Stimulated activated CD4-positive, alpha-beta T cell treated with anti-CD3 and anti-CD28 coated beads, Interleukin-4, amount 100 ng/mL, for 24 hours (primary cell): Measurements from ENCODE around the gene BOD1.

Experiments used
- DNase-seq: peaks from one replicate; pipeline ENCODE4 v3.0.0-alpha.2; 2020

Gene BOD1

DNA sequence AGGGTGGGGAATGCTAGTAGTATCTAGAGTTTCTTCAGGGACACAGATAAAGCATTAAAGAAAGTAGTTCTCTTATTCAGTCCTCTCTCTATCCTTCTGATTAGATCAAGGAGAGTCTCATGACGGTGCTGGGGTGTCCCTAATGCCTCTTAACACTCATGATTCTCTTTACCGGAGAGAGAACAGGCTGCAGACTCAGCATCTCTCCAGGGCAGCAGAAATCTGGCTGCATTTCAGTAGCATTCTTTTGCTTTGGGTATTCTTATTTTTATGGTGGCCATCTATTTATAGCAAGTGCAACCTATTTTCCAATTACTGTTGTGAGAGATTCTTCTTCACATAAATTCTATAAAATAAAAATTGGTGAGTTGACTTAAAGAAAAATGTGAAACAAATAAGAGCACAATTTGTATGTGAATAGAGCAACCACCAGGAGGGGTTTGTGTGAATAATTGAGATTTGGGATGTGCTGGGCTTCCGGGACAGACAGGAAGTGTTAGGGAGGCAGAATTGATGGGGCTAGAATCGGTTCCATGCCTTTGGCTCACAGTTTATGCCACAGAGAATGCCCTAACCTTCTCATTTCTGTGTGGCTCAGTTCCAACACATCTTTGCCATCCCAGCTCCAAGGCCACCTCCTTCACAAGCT, 23.8 kb upstream of the BOD1 start:
- DNase-seq, result no peak

DNA sequence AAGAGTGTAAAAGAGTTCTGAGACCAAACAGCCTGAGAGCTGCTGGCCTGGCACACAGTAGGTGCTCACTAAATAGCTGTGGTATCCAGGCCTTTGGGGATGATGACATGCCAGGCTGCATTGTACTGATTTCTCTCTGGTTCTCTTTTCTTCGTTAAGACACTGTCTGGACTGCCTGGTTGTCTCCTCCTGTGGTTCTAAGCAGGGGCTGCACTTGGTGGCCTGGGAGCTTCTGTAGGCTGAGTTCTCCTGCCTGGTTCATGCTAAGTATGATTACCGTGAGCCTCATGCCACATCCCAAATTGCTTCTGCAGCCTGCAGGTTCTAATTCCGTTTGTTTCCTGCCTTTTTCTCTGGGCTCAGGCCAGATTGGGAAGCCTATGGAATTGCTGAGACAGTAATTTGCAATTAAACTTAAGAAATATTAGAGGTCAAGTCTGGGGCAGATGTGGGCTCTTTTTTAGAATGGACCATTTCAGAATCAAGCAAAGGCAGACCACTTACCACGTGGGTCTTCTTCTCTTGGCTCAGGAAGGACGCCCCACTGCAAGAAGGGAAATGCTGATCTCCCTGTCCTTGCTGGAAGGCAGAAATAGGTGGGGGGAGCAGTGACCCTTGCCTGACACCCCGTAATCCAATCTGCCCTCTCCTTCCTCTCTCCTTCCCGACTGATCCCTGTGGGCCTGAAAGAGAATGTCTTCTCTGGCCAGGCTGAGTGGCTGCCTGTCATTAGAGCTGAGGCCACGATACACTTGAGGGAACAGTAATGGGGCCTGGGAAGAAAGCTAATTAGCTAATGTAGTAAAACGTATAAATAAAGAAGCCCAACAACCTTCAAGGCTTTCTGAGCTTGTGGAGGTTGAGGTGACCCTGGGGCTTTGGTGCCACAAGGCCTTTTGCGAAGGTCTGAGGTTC, 21.9 kb upstream of the BOD1 start:
- DNase-seq, result no peak

DNA sequence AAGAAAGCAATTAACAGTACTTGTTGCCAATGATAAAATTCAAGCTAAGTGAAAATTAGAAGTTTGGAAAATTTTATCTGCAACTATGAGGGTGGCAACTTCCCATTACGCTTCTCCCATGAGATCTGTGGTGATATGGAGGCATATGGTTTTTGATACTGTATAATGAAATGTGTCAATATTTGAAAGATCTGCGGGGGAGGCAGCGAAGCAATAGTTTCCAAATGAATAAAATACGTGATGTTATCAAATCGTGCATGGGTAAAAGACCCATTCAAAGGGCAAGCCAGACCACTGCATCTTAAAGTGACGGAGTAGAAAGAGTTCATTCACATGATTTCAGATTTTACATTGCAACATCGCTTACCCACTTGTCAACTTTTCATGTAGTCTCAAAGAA, 20.9 kb upstream of the BOD1 start:
- peak; percentile 27 for DNase-seq

DNA sequence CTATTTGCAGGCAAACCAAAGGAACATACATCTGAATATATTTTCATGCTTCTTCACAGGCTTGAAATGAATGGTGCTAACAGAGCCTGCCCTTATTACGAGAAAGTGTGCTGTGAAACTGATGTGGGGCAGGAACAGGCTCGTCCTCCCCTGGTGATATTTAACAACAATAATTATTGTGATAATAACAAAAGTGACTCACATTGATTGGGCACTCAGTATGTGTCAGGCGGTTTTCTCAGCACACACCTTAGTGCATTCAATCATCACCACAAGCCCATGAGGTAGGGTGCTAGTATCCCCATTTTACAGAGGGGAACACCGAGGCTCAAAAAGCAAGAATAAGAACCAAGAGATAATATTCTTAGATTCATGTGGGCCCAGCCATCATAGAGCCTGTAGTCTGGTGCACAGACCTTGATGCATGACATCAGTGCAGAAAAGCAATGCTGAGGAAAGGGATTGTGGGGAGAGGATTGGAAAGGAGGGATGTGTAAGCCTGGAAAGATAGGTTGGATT, 18.1 kb upstream of the BOD1 start:
- DNase-seq, result no peak

DNA sequence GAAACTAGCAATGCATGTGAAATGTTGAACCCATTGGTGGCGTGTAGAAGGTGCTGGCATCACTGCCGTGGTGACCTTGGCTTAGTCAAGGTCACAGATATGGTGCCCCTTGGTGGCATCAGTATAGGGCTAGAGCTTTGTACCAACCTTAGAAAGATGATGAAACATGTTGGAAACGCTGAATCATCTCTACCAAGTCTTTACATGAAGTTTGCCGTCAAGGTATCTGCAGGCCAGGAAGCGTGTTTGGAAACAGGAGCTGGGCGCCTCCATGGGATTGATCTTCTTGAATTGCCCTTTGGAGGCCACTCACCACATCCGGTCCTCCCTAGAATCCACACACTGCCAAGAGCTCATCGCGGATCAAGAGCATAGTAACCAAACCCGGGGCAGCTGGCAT, 16.9 kb upstream of the BOD1 start:
- DNase-seq, result no peak

DNA sequence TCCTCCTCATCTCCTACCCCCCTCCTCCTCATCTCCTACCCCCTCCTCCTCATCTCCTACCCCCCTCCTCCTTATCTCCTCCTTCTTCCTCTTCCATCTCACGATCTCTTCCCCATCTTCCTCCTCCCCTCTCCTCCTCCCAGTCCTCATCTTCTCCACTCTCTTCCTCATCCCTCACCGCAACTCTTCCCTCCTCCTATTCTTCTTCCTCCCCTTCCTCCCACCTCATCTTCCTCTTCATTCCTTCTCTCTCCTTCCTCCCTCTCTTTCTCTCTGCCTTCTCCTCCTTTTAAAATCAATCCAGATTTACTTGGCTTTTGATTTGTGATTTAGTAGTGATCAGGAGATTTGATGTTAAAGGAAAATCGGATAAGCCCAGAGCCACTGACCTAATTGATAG, 15.0 kb upstream of the BOD1 start:
- DNase-seq, result no peak

DNA sequence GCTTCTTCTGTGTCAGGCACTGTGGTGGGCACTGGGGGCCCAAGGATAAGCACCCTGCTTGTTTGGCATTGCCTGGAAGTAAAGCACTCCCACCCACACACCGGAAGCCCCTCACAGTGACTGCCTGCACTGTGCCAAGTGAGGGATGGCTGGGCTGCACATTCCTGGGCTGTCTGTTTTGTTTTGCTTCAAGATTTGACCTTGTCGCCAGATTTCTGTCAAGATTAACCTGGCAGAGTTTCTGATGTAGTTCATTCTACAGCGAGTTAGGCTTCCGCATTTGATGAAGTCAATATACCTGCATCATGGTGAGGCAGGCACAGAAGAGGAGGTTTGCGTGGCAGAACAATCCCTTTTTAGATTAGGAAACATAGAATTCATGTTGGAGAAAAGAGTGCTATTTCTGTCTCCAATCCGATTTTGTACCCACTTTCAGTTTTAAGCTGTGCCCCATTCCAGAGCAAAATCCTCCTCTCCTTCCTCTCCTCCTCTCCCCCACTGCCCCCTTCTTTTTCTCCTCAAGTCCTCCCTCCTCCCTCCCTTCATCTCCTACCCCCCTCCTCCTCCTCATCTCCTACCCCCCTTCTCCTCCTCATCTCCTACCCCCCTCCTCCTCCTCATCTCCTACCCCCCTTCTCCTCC, 14.4 kb upstream of the BOD1 start:
- DNase-seq, result no peak

DNA sequence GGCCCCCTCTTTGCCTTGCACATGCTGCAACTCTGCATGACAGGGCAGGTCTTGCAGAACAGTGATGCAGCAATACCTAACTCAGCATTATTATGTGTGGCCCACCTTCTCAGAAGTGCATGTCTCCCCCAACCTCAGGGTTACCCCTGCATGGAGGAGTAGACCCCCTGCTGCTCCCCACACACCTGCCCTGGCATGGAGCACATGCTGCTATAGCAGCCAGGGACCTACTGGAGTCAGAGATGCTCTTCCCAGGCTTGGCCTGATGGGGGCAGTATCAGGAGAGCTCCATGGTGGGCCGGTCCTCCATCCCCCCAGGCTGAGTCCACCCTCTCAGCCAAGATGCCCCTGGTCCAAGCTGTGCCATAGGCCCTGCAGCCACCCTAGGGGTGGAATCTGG, 13.2 kb upstream of the BOD1 start:
- DNase-seq, result no peak

DNA sequence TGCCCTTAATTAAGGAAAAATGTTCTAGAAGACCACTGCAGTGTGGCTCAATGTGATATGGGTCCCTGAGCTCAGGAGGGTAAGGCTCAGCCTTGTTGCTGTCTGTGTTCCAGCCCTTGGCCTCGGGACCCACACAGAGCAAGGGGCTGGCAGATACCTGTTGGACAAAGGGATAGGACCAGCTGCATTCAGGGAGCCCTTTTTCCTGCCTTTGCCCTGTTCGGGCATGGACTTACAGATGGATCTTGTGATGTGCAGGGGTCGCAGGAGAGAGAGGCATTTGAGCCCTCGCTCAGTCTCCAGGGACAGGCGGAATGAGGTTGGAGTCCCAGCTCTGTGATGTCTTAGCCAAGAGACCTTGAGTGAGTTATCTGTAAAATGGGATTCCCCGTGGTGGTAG, 12.1 kb upstream of the BOD1 start:
- no peak for DNase-seq

DNA sequence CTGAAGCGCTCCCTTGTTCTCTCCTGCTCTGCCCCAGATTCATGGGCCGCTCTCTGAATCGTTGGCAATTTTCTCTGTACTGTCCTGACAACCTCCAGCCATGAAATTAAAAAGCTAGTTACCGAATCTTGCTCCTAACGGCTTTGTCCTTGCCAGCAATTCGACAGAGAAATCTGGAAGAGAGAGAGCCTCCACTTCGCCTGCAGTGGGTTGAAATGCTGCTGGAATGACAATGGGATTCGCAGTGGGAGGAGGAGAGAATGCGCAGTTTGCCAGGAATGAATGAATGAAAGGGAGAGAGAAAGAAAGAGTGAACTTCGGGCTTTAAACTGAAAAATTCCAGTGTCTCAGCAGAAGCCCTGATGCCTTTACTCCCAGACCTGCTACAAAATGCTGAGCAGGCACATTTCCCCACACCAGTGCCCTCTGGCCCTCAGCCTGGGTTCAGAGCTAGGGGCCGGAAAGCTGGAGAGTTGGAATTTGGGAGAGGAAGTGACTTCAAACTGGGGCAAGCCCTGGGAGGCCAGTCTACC, 11.5 kb upstream of the BOD1 start:
- no peak for DNase-seq

DNA sequence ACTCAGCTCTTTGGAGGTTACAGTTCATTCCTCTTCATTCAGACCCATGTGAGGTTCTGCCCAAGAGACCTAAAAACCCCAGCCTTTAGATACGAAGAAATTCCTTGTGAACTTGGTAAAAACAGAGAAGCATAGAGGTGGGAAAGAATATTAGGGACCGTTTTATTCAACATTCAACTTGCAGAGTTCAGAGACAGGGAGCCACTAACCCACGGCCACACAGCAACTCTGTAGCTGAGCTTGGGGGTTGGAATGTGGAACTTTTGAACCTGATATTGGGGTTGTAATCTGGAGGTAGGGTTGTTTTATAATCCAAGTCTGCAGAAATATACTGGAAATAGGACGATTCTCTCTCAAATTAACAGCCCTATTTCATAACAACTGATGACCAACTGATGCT, 10.8 kb upstream of the BOD1 start:
- no peak for DNase-seq

DNA sequence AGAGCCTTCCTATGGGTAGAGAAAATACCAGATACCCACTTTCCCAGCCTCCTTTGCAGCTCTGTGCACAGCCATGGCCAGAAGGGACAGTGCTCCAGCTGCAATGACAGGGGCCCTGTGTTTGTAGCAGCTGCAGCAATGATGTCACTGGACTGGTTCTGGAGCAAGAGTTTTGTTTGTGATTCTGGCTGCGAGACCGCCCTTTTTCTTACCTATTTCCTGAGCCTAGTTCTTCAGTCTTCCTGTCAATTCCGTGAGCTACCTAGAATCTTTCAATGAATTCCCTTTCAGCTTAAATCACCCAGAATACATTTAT, 10.0 kb upstream of the BOD1 start:
- no peak for DNase-seq

DNA sequence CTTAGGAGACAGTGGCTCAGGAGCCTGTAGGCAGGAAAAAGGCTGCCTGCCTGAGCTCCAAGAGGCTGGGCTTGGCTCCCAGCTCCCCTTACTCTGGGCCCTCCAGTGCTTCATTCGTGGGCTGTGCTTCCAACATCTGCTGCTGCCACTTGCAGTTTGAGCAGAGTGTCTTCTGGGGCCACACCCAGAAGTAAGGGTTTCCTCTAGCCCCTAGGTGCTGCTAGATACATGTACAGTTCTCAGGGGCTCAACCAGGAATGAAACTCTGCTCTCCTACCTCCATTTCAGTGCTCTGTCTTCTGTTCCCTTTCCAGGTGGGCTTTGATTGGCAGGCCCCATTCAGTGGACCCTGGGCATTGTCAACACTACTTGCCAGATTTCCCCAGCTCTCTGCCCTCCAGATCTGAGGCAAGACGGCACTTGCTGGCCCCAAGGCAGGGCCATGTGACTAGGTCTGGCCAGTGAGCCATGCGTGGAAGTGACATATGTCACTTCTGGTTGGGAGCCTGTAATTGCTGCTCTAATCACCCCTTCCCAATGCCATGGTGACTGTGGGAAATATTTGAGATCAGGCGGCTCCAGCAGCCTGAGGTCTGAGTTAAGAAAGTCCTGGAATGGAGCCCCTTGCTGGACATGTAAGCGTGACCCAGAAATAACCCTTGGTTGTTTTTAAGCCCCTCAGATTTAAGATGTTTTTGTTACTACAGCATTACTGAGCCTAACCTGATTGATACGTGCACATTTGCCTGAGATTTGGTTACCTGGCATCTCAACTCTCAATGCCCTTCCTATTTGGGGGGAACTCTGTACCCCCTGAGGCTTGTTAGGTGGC, 9.4 kb upstream of the BOD1 start:
- no peak for DNase-seq

DNA sequence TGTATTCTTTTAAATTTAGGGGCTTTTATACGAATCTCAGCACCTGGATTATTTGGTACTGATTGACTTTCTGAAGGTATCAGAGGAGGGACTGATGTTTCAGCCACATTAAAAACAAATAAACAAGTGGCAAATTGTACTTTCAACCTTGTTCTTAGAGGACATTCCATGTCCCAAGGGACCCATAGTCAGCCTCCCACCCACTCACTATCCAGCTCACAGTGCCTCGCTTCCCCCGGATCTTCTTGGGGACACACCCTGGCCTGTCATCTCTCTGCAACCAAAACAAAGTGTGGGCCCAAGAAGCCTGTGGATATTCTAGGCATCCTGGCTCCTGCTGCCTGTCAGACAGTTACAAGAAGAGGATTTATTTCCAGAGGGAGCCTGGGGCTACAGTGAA, 8.8 kb upstream of the BOD1 start:
- no peak for DNase-seq

DNA sequence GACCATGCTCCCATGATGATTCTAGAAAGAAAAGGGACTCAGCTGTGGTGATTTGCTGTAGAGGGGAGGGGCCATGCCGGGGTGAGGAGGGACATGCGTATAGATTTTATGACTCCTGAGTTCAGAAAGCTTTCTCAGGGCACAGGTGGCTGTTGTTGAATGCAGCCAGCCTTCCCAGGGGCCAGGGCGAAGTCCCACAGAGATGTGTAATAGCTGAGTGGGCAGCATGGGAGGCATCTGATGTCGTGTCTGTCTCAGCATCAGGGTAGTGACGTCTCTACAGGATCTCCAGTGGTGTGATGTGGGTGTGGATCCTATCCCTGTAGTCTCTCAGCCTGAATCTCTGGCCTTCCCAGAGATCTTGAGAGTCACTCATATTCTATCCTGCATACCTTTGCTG, 7.8 kb upstream of the BOD1 start:
- no peak for DNase-seq

DNA sequence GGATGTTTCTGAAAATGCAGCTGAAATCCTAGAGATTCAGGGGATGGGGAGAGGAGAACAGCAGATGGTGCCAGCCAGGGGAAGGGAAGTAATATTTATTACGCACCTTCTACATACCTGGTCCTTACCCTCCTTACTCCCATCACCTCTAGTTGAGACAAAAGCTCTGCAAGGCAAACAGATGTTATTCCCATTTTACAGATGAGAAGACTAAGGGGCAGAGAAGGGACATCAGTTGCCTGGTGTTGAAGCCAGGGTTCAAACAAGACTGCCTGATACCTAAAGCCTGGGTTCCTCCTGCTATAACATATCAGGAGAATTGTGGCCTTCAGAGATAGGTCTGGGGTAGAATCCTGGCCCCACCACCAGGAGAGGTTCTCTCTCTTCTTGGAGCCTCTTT, 7.3 kb upstream of the BOD1 start:
- DNase-seq, result no peak

DNA sequence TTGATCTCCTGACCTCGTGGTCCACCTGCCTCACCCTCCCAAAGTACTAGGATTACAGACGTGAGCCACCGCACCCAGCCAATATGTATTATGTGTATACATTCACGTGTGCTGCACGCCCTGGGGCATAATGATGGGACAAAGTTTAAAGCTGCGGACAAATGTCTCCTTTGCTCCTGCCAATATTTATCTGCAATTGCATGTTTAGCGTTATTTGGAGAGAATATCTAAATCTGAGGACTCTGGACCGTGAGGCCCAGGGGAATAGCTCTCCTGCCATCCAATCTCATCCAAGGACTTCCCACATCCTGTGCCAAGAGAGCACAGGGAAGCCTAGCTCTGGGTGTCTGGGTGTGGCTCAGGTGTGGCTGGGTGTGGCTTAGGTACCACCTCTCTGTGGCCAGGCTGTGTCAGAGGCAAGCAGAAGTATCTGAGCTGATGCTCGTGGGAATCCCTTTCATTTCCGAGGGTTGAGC, 6.9 kb upstream of the BOD1 start:
- DNase-seq, result no peak

DNA sequence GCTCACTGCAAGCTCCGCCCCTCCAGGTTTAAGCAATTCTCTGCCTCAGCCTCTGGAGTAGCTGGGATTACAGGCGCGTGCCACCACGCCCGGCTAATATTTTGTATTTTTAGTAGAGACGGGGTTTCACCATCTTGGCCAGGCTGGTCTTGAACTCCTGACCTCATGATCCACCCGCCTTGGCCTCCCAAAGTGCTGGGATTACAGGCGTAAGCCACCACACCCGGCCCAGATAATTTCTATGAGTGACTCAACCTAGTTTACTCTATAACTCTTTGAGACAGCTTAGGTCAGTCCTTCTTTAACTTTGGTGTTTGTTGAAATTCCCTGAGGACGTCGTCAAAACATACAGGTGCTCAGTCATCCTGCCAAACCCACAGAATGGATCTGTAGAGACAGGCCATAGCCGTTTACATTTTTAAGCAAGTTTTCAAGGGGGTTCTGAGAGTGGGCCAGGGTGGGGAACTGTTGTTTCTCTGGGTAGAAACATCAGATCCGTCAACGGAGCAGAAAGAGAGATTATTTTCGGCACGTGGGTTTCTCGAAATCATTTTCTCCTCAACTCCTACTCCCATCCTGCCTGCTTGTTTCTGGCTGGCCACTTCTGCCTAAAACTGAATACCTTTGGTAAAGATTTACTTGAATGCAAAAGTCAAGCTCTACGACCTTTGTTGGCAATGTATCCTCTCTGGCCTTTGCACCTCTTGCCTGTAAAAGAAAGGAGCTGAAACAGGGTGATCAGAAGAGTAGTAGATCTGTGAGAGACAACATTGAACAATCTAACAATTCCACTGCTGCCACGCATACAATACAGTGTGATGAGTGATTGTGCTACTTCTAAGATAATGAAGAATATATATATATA, 6.0 kb upstream of the BOD1 start:
- DNase-seq, result no peak

DNA sequence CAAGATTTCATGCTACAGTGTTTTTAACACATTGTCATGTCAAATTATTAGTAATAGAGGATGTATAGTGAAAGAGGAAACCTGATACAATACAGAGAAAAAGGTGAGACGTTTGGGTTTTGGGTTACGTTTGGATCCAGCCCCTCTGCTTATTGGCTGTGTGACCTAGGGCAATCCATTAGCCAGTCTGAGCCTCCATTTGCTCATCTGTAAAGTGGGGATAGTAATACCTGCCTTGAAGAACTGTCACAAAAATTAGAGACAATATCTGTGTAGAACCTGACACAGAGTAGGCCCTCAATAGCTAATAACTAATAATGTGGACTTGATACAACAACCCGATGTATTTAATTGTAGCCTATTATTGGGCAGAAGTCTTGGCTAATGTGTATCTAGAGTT, 4.3 kb upstream of the BOD1 start:
- no peak for DNase-seq

DNA sequence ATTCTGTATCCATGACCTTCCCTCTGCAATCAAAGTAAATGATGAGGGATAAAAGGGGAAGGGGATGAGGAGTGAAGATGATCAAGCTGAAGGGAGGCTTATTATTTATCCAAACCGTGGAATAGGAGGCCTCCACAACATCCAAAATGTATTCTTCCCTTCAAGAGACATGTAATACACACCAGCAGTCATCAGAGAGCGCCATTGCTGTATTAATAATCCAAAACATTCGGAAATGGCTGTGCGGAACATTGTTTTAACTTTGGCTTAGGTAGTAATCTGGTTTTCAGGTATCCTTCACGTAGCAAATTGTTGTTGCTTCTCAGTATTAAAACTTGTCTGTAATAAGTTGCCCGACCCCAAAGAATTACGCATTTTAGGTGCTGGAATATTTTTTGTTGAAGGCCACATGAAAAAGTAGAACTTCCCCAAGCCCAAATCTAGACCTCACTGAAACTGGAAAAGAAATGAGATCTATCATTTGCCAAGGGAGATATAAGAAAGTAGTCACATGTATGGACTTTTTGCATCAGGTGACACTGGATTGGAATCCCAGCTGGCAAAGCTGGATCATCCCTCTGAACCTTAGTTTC, 2.6 kb upstream of the BOD1 start:
- DNase-seq, result peak; percentile 60

DNA sequence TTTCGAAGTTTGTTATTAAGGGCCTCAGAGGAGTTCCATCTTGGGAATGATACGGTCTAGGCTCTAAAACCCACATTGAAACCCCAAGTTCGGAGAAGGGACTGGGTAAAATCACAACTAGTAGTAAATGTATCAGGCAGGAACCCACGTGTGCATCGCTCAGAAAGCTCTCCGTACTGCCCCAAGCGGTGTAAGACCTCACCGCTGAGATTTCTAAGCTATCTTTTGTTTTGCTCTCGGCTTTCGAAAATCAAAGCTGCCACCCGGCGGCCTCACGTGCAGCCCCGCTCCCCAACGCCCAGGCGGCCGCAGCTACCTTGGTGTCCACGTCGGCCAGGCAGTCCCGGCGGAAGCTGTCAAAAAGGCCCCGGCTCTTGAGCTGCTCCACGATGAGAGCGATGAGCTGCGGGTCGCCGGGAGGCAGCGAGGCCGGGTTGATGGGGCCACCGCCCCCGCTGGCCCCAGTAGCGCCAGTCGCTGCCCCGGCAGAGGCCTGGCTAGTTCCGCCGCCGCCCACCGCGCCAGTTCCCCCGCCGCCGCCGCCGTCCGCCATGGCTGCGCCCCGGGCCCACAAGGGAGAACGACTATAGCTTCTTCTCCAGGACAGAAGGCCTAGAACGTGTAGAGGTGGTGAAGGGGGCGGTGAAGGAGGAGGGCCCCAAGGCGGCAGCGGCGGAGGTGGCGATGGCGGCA, 420 bp downstream of the BOD1 start:
- peak; percentile 75 for DNase-seq
